GM21381 (cell line): ENCODE results near the gene ECT2.
"Not testable (repeated sequence)": the region's sequence is repeated elsewhere in the genome, so short reads cannot be mapped to it uniquely, and the experiment has no call there.

ENCODE experiments used
- ATAC-seq: cut with Tn5 transposase; IDR thresholded peaks from one replicate; pipeline ENCODE4 v1.9.1; 2021; ENCODE audit warnings: mild to moderate bottlenecking, moderate library complexity; ENCODE audit not compliant: unreplicated experiment

The ECT2 gene

DNA sequence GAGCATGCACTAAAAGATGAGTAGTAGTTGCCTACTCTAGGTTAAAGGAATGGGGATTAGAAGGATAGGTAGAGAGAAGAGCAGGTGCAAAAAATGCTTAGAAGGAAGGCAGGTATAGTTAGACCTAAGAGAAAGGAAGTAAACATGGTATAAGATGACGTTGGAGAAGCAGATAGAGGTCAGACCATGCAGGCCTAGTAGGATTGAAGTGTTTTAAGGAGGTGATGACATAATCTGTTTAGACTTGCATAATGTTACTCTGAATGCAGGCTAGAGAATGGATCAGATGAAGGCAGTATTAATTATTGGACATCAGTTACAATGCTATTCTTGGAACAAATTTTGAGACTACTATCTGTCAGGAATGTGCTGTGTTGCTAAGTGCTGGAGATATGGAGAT lies 11.1 kb upstream of the ECT2 start:
- ATAC-seq, result no peak

DNA sequence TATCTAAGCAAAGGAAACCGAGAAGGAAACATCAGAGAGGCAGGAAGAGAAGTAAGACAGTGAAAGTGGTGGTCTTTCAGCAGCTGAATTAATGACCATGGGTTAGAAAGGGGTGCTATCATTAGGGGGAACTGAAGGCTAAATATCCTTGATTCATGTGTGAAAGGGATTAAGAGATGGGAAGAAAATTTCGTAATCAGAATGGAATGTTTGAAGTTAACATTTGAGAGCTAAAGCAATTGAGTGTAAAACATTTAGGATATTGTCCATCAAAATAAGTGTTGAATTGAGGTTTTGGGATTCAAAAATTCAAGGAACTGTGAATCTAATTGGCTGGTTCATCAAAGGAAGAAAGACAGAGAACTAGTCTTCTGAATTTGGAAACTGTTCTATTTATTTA lies 4.1 kb upstream of the ECT2 start:
- no peak for ATAC-seq

- no peak for ATAC-seq
Observed at GRCh38 chr3:172749230-172749965, 1.1 kb upstream of the ECT2 start.

DNA sequence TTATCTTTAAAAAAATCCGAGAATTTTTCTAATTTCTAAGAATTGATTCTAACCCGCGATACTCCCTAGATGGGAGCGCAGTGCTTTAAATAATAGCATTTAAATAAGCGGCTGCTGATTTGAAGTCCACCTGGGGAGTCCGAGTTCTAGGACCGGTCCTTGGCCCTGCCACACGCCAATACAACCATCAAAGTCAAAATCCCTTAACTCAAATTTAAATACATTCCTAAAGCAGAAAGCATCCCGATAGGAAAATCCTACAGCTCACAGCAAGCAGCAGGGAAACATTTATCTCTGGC lies 508 bp upstream of the ECT2 start:
- ATAC-seq, result no peak

DNA sequence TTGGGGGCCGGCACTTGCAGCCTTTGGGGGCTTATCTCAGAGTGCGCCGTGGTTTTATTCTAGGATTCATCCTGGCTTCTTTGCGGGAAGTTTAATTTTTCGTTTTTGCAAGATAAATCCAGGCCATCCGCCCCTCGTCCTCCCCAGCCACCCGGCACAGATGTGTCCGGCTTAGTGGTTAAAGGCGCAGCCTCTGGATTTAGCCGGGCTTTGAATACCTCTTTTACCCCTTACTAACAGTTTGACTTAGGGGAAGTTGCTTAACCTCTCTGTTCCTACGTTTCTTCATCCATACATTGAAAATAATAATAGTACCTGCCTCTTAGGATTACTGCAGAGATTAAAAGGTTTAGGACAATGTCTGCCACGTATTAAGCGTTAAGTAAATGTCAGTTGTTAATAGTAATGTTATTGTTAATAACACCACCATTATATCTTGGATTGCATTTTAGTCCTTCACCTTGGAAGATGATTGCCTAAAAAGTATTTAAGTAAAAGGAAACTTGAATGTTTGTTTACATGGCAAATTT lies 714 bp downstream of the ECT2 start:
- ATAC-seq, result peak; percentile 17

DNA sequence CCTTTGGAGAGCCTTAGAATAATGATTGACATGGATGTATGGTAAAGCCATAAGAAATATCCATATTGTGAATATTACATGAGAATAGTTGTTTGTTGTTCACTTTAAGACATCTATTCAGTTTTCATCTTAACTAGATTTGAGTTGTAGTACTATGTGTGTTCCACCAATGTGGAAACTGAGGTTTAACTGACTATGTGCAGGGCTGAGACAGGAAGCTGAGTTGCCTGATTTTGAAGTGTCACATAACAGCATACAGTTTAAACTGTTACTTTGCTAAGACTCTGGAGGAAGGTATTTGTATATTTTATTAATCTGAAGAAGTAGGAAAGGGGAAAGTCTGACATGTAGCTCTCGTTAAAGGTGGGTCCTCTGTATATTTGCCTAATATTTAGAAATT lies 2.1 kb downstream of the ECT2 start:
- ATAC-seq, result no peak

GRCh38 chr3:172753125-172753524 lies 2.6 kb downstream of the ECT2 start:
- ATAC-seq, result no peak

GRCh38 chr3:172760416-172760815 lies 9.9 kb downstream of the ECT2 start:
- ATAC-seq, result not testable (repeated sequence)

DNA sequence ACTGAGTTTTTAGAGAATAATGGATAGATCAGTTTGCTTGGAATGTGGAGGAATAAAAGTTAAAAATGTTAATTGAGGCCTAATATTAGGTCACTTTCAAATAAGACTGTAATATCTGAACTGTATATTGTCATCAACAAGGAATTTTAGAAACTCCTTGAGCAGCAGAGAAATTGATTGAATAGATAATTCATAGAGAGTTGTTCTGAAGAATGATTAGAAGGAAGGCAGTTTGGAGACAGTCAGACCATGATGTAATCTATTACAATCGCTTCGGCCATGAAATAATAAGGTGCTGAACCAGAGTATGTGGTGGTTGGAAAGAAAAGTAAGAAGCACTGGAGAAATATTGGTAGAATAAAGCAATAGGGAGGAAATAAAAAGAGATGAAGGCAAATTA lies 15.7 kb downstream of the ECT2 start:
- no peak for ATAC-seq

GRCh38 chr3:172766718-172767405 lies 16.3 kb downstream of the ECT2 start:
- no peak for ATAC-seq

DNA sequence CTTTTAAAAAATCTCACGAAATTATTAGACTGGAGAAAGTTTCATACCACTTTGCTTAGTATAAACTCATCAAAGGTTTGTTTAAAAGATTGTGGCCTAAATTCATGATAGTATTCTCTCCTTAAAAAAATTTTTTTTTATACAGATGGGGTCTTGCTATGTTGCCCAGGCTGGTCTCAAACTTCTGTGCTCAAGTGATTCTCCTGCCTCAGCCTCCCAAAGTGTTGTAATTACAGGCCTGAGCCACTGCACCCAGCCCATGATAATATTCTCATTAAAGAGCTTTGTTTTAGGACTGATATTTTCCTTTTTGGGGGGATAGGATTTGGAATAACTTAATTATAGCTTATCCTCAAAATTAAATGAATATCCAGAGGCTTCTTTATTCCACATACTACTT lies 19.9 kb downstream of the ECT2 start:
- no peak for ATAC-seq

DNA sequence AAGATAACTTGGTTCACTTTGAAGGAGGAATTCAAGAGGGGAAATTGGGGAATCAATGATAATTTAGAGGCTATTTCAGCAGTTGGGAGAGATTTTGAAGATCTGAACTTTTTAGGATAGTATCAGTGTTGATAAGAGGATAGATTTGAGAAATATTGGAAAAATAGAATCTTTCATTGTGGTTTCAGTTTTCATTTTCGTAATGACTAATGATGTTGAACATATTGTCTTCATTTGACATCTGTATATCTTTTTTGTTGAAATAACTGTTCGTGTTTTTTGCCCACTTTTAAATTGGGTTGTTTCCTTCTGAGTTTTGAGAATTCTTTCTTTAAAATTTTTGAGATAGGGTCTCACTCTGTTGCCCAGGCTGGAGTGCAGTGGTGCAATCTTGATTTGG lies 21.1 kb downstream of the ECT2 start:
- no peak for ATAC-seq

GRCh38 chr3:172776049-172776717 lies 25.7 kb downstream of the ECT2 start:
- no peak for ATAC-seq

DNA sequence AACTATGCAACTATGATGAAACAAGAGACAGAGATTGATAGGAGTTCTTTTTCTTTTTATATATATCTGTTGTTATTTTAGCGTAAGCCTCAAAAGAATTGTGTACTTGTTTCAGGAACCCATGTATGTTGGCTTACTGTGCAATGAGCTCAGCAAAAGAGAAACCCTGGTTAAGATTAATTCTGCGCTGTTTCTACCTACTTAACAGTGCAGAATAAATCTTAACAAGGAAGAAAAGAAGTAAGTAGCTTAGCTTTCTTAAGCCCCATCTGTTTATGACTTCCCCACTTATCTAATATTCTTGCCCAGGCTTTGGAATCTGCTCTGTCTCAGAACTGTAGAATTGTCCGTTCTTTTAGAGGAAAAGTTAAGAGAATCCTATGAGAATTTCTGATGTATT lies 27.4 kb downstream of the ECT2 start:
- no peak for ATAC-seq

DNA sequence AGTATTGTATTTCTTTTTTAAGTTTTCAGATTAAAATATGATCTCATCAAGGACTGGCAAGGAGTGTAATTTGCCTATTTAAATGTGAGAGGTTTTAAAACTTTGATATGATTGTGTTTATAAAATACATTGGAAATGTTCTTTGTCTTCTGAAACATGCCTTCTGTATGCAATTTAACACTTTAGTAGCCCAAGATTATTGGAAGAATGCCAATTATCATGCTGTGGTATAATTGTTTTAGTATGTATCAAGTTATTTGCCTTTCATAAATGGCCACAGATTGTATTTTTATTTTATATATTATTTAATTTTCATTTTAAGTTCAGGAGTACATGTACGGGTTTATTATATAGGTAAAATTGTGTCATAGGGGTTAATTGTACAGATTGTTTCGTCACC lies 31.7 kb downstream of the ECT2 start:
- no peak for ATAC-seq

DNA sequence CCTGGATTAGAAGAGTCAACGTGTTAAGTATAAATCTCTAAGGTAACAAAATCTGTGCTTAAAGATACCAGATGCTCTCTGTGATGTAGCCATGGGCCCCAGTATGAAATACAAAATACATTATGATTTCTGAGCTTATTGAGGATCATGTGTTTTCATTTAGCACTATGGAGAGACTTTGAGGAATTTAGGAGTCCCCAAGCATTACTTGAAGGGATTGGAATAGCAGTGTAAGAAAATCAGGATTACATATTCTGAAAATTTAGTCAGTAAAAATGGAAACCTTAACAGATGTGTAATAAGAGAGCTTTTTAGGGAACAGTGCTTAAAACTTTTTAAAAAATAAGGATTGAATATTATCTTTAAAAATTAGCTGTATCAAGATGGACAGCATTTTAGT lies 35.5 kb downstream of the ECT2 start:
- ATAC-seq, result no peak

DNA sequence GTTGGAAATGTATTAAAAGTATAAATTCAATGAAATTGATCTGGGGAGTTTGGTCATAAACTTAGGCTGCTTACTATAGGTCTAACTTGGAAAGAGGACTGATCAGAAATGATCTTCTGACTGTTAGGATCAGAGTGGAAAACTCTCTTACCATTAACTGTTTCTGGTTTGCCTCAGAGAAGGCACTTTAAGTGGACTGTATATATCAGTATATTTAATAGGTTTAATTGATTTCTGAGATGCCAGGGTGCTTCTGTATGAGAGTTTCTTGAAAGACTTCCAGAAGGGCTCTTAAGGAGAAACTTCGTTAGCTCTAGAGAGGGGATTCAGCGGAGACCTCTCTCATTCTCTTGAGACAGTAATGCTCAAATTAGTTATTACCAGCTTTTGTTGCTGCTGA lies 36.5 kb downstream of the ECT2 start:
- ATAC-seq, result no peak

DNA sequence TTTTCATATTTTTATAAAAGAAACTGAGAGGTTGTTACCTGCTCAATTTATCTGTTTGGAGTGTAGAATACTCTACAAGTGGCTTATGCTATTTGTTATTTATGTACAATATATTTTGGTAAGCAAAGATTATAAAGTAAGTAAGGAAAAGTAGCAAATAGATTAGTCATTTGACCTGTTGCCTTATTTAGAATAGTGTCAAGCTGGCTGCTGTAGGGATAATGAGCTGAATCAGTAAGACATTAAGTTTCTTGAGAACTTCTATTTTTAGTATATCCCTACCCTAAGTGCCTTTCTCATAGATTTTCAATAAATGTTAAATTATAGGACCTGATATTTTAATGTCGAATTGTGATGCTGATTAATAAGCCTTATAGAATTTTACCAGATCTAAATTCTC lies 37.2 kb downstream of the ECT2 start:
- no peak for ATAC-seq

GRCh38 chr3:172799246-172799645 lies 48.7 kb downstream of the ECT2 start:
- no peak for ATAC-seq

- ATAC-seq, result no peak
Observed at GRCh38 chr3:172800156-172800555, 49.6 kb downstream of the ECT2 start.

GRCh38 chr3:172803489-172803888 lies 53.0 kb downstream of the ECT2 start:
- ATAC-seq, result no peak

DNA sequence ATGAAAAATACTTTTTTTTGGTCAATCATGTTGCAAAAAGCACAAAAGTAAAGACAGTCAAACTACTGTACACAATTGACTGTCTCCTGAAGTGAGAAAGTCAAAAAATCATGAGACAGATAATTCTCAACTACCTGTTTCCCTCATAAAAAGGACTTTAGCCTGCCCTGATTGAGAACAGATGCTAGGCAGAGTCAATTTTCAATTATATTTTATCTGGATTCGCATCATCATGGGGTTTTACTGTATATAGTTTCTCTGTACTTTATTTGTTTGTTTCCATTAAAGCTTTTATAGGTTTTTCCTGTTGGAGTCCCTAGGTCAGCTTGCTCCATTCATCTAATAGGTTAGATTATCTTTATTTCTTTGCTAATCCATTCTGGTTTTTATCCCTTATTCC lies 53.8 kb downstream of the ECT2 start:
- ATAC-seq, result no peak
